DMS114 treated with DMSO at 0.1 percent for 48 hours (cell line): ENCODE measurements around the gene CYP46A1.
"Not testable (repeated sequence)": the region's sequence is repeated elsewhere in the genome, so short reads cannot be mapped to it uniquely, and the experiment has no call there.

Experiments
- DNase-seq: peaks from one replicate; lab custom pipeline; 2025; ENCODE audit not compliant: unreplicated experiment; lab: John Stamatoyannopoulos, UW

The CYP46A1 gene

GRCh38 chr14:99754141-99755067 lies 70.3 kb downstream of the CYP46A1 start:
- no peak for DNase-seq

- no peak for DNase-seq
Measured at GRCh38 chr14:99755068-99755405, 70.9 kb downstream of the CYP46A1 start.

GRCh38 chr14:99755629-99756603 lies 71.8 kb downstream of the CYP46A1 start:
- no peak for DNase-seq

DNA sequence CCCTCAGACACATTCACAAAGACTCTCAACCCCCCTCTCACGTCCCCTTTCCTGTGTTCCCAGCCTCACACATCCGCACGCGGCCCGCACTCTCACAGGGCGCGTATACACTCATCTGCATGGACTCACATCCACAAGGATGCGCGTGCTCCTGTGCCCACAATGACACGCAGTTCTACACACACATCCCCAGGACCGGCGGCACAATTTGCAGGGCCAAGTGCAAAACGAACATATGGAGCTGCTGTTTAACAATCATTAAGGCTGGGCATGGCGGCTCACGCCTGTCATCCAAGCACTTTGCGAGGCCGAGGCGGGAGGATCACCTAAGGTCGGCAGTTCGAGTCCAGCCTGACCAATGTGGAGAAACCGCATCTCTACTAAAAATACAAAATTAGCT lies 72.7 kb downstream of the CYP46A1 start:
- DNase-seq = no peak

DNA sequence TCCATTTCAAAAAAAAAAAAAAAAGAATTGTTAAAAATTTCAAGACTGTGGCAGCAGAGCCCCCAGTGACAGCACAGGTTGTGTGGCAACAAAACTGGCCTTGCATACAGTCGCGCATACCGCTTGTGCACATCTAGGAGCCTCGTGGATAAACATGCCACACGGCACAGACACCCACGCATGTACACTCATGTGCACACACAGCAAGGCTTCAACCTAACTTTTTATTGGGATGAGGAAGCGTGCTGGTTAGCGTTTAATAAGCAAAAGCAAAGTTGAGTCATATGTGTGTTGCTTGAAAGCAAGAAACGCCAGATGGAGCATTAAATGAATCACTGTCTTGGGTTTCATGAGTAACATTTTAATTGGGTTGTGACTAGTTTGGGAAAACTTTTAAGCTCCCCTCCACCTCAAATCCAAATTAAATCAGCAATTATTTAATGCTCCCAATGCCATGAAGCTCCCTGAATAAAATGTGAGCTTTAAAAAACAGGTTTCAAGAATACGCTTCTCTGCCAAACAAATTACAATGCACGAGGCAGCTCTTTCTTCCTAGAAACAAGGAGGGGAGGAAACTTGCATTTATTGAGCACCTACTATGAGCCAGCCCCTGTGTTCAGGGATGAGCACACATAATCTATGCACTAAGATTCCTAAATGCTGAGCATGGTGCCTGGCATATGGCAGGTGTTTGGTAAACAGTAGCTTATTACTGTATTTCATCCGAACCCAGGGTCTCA lies 73.4 kb downstream of the CYP46A1 start:
- no peak for DNase-seq

DNA sequence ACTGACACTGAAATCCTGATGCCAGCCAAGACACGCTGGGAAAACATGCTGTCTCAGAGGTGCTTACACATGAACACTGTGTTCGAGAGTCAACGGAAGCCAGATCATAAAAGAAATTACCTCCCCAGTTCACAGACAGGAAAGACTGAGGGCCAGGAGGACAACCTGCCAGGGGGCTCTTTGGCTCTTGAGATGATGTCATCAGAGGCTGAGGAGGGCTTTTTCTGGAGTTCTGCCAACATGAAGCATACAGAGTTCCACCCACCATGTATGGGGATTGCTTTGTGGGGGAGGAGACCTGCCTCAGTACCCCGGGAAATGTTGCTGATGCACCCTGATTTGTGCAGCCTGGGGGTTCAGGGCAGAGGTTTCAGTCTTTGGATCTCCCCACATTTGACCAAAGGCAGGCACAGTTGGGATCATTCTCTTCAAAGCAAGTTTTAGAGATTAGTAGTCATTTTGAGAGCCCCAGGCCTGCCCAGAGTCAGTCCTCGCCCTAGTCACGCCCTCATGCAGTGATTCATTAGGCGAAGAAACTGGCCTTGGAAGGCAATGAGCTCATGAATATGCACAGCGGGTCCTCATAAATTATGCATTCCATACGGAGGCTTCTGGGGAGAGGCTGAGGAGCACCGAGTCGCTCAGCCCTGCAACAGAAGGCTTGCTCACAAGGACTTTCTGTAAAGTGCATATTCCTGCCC lies 74.2 kb downstream of the CYP46A1 start:
- DNase-seq = no peak

GRCh38 chr14:99758872-99759545 lies 74.9 kb downstream of the CYP46A1 start:
- no peak for DNase-seq

GRCh38 chr14:99759546-99759925 lies 75.4 kb downstream of the CYP46A1 start:
- DNase-seq = no peak

GRCh38 chr14:99760817-99761216 lies 76.7 kb downstream of the CYP46A1 start:
- DNase-seq = no peak

DNA sequence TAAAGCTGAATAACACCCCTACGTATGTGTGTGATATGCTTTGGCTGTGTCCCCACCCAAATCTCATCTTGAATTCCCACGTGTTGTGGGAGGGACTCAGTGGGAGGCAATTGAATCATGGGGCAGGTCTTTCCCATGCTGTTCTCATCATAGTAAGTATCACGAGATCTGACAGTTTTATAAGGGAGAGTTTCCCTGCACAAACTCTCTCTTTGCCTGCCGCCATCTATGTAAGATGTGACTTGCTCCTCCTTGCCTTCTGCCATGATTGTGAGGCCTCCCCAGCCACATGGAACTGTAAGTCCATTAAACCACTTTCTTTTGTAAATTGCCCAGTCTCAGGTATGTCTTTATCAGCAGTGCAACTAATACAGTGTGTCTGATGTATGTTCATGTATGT lies 78.8 kb downstream of the CYP46A1 start:
- DNase-seq = not testable (repeated sequence)

GRCh38 chr14:99763527-99764221 lies 79.6 kb downstream of the CYP46A1 start:
- DNase-seq = no peak

DNA sequence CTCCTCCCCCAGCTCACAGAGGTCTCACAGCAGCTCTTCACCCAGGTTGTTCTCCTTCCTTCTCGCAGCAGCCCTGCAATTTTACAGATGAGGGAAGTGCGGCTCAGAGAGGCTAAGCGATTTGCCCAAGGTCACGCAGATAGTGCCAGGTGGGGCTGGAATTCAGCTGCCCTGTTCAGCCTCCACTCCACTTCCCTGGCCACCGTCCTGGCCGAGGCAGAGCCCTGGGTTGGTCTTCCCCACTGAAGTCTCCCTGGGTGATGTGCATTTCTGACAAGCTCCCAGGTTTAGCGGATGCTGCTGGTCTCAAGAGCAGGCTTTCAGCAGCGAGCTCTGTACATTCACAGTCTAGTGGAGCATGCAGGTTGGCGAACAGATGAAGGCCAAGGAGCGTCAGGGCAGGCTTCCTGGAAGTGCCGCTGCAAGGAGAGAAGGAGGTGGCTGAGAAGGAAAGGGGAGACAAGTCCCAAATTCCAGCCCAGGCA lies 80.2 kb downstream of the CYP46A1 start:
- DNase-seq = no peak

DNA sequence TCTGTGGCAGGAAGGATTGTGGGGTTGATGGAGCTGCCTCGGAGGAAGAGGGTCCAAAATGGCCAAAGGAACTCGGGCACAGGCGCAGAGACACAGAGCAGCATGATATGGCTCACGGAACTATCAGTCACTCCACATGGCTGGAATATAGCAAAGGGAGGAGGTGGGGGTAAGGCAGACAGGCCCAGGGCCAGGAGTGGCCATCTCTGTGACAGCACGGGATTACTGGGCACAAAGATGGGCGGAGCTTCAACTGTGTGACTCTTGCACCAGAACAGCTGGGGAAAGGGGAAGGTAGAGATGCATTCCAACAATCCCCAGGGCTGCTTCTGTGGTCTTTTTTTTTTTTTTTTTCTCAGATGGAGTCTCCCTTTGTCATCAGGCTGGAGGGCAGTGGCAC lies 84.3 kb downstream of the CYP46A1 start:
- no peak for DNase-seq

- no peak for DNase-seq
Measured at GRCh38 chr14:99769123-99769522, 85.0 kb downstream of the CYP46A1 start.

DNA sequence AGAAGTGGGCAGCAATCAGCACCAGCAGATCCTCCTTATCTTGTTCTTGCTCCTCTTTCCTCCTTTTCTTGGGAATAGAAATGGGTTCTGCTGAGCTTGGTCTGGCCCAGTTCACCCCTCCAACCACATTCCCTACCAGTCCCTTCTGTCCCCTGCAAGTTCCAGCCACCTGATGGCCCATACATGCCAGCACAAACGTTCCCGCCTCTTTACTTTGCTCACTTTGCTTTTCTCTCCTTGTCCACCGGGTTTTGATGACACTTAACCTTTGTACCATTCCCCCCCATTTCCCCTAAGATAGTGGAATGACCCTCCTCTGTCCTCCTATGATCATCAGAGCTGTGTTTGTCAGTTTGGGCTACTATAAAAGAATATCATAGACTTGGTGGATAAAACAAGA lies 85.7 kb downstream of the CYP46A1 start:
- no peak for DNase-seq

GRCh38 chr14:99772371-99773283 lies 88.5 kb downstream of the CYP46A1 start:
- no peak for DNase-seq

GRCh38 chr14:99773521-99774497 lies 89.7 kb downstream of the CYP46A1 start:
- DNase-seq = no peak
